ENCODE data around the gene SH3GL2. TPM values are rescaled to one million over a fixed set of nuclear protein-coding genes. Genes with fewer than 3 reads are reported as not detected.

The SH3GL2 gene
- polyA plus RNA-seq, 3 donors: not detected

- Histone ChIP-seq H3K4me2 (replicated peaks; ENCODE audit: extremely low read depth, low read length, poor library complexity, severe bottlenecking) (no peak overlapping the region), H3K27me3 (ENCODE audit: control insufficient read depth in 2 of 2, insufficient read depth in 2 of 2, low read length in 2 of 2) (no peaks in the 10 kb centered on the region), H3K9me3 (replicated peaks in 1 of 2; ENCODE audit: control insufficient read depth in 1 of 2, insufficient read depth in 1 of 2, low read length in 2 of 2) (no peaks in the 10 kb centered on the region), H3K79me2 (ENCODE audit: insufficient read depth, low read length) (no peaks in the 10 kb centered on the region), H3K4me1 (ENCODE audit: control insufficient read depth in 1 of 2, insufficient read depth in 2 of 2, low read length in 2 of 2) (no peaks in the 10 kb centered on the region), H3K36me3 (replicated peaks in 1 of 2; ENCODE audit: control insufficient read depth in 1 of 2, insufficient read depth in 2 of 2, low read length in 2 of 2) (no peaks in the 10 kb centered on the region), H3K4me3 (replicated peaks in 1 of 3; ENCODE audit: low read depth in 2 of 3, low read length in 3 of 3) (no peak overlapping the region), H2AFZ (ENCODE audit: insufficient read depth, low read depth, low read length, poor library complexity, severe bottlenecking) (no peak overlapping the region), H4K20me1 (ENCODE audit: insufficient read depth, low read length) (no peaks in the 10 kb centered on the region), H3K27ac (ENCODE audit: low read depth in 1 of 2, low read length in 2 of 2) (no peak overlapping the region), H3K9ac (ENCODE audit: insufficient read depth, low read length, poor library complexity, severe bottlenecking) (no peak overlapping the region)
- intact Hi-C loops (cut with micrococcal nuclease): no loop called here
- Mint-ChIP-seq H3K9me3 (peaks cover 0 to 3% (median 0%) of the 10 kb centered on the region in 7 donors), H3K36me3 (no peaks in the 10 kb centered on the region), H3K27me3 (ENCODE audit: low read depth in 3 of 3) (no peaks in the 10 kb centered on the region), H3K4me3 (no peak overlapping the region), H3K4me1 (no peaks in the 10 kb centered on the region), H3K27ac (no peak overlapping the region)
- DNase-seq: no peak
- TF ChIP-seq, protein P1, sequence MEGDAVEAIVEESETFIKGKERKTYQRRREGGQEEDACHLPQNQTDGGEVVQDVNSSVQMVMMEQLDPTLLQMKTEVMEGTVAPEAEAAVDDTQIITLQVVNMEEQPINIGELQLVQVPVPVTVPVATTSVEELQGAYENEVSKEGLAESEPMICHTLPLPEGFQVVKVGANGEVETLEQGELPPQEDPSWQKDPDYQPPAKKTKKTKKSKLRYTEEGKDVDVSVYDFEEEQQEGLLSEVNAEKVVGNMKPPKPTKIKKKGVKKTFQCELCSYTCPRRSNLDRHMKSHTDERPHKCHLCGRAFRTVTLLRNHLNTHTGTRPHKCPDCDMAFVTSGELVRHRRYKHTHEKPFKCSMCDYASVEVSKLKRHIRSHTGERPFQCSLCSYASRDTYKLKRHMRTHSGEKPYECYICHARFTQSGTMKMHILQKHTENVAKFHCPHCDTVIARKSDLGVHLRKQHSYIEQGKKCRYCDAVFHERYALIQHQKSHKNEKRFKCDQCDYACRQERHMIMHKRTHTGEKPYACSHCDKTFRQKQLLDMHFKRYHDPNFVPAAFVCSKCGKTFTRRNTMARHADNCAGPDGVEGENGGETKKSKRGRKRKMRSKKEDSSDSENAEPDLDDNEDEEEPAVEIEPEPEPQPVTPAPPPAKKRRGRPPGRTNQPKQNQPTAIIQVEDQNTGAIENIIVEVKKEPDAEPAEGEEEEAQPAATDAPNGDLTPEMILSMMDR (IDR thresholded peaks at IDR 0.05): no peak
- 100% methylated on average over 1 of the region's 2 CpGs for WGBS (ENCODE audit: insufficient coverage)
Measured at GRCh38 chr9:17632994-17633393, 54.1 kb downstream of the SH3GL2 start.

DNA sequence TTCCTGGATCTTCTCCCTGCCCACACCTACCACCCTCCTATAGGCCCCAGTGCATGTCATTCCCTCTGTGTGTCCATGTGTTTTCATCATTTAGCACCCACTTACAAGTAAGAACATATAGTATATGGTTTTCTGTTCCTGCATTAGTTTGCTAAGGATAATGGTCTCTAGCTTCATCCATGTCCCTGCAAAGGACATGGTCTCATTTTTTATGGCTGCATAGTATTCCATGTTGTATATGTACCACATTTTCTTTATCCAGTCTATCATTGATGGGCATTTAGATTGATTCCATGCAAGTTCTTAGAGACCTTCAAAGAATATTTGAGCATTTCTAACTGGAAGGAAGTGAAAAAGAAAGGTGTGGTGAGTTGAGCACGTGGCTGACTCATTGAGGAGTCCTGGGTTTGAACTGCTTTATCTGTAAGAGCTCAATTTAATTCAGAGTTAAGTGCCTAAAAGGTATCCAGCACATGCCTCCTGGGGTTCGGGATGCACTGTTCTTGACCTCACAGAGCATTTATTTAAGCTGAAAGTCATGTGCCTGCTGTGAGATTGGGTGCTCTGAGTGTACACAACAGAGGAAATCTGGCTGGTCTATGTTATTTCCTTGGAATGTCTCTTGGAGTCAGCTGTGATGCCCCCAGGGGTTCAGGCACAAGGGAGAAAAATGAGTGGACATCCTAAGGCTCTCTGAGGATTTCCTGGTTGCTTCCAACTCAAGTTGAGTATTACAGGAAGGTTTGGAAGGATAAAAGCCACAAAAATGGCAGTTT, 56.4 kb downstream of the SH3GL2 start:
- 57% methylated on average over 2 of the region's 2 CpGs for WGBS (ENCODE audit: insufficient coverage)
- no peak overlapping the region for H3K4me3 Mint-ChIP-seq
- no peaks in the 10 kb centered on the region for H3K27me3 Mint-ChIP-seq (ENCODE audit: low read depth in 3 of 3)
- no peak overlapping the region for H3K27ac Mint-ChIP-seq
- no peak overlapping the region for H3K4me2 ChIP-seq (replicated peaks; ENCODE audit: extremely low read depth, low read length, poor library complexity, severe bottlenecking)
- no peaks in the 10 kb centered on the region for H3K27me3 ChIP-seq (ENCODE audit: control insufficient read depth in 2 of 2, insufficient read depth in 2 of 2, low read length in 2 of 2)
- DNase-seq: no peak
- no peaks in the 10 kb centered on the region for H4K20me1 ChIP-seq (ENCODE audit: insufficient read depth, low read length)
- H3K4me1 Mint-ChIP-seq: no peaks in the 10 kb centered on the region
- no peaks in the 10 kb centered on the region for H3K36me3 Mint-ChIP-seq
- H3K36me3 ChIP-seq (replicated peaks in 1 of 2; ENCODE audit: control insufficient read depth in 1 of 2, insufficient read depth in 2 of 2, low read length in 2 of 2): no peaks in the 10 kb centered on the region
- intact Hi-C loops (cut with micrococcal nuclease): no loop called here
- H3K9me3 ChIP-seq (replicated peaks in 1 of 2; ENCODE audit: control insufficient read depth in 1 of 2, insufficient read depth in 1 of 2, low read length in 2 of 2): no peaks in the 10 kb centered on the region
- TF ChIP-seq, protein P1 (IDR thresholded peaks at IDR 0.05): no peak
- no peak overlapping the region for H3K27ac ChIP-seq (ENCODE audit: low read depth in 1 of 2, low read length in 2 of 2)
- no peaks in the 10 kb centered on the region for H3K4me1 ChIP-seq (ENCODE audit: control insufficient read depth in 1 of 2, insufficient read depth in 2 of 2, low read length in 2 of 2)
- no peak overlapping the region for H3K9ac ChIP-seq (ENCODE audit: insufficient read depth, low read length, poor library complexity, severe bottlenecking)
- H3K9me3 Mint-ChIP-seq: peaks cover 0 to 3% (median 0%) of the 10 kb centered on the region in 7 donors
- no peaks in the 10 kb centered on the region for H3K79me2 ChIP-seq (ENCODE audit: insufficient read depth, low read length)
- no peak overlapping the region for H3K4me3 ChIP-seq (replicated peaks in 1 of 3; ENCODE audit: low read depth in 2 of 3, low read length in 3 of 3)
- no peak overlapping the region for H2AFZ ChIP-seq (ENCODE audit: insufficient read depth, low read depth, low read length, poor library complexity, severe bottlenecking)
